HG03342 (cell line): ENCODE data around the gene ZIC5.

ENCODE experiments used
- ATAC-seq: cut with Tn5 transposase; IDR thresholded peaks from one replicate; pipeline ENCODE4 v1.9.1; 2021; ENCODE audit warnings: mild to moderate bottlenecking, moderate library complexity; ENCODE audit not compliant: unreplicated experiment

ZIC5 gene

GRCh38 chr13:99976575-99976974, 5.0 kb upstream of the ZIC5 start:
- no peak for ATAC-seq

- no peak for ATAC-seq
Observed at GRCh38 chr13:99975626-99976025, 4.1 kb upstream of the ZIC5 start.

- no peak for ATAC-seq
Observed at GRCh38 chr13:99974939-99975561, 3.5 kb upstream of the ZIC5 start.

GRCh38 chr13:99974296-99974938, 2.9 kb upstream of the ZIC5 start:
- ATAC-seq, result no peak

GRCh38 chr13:99973808-99974185, 2.2 kb upstream of the ZIC5 start:
- ATAC-seq, result no peak

GRCh38 chr13:99973163-99973807, 1.7 kb upstream of the ZIC5 start:
- ATAC-seq, result no peak

- ATAC-seq, result no peak
Observed at GRCh38 chr13:99972190-99972731, 694 bp upstream of the ZIC5 start.

GRCh38 chr13:99970651-99971575, 654 bp downstream of the ZIC5 start:
- ATAC-seq, result no peak

- ATAC-seq, result no peak
Observed at GRCh38 chr13:99969919-99970650, 1.5 kb downstream of the ZIC5 start.

GRCh38 chr13:99969453-99969918, 2.1 kb downstream of the ZIC5 start:
- no peak for ATAC-seq

GRCh38 chr13:99968521-99969452, 2.8 kb downstream of the ZIC5 start:
- no peak for ATAC-seq

GRCh38 chr13:99967869-99968520, 3.6 kb downstream of the ZIC5 start:
- ATAC-seq, result no peak

- no peak for ATAC-seq
Observed at GRCh38 chr13:99967498-99967868, 4.1 kb downstream of the ZIC5 start.

- ATAC-seq, result no peak
Observed at GRCh38 chr13:99966064-99966805, 5.3 kb downstream of the ZIC5 start.

GRCh38 chr13:99965329-99966000, 6.1 kb downstream of the ZIC5 start:
- no peak for ATAC-seq

GRCh38 chr13:99963816-99964339, 7.7 kb downstream of the ZIC5 start:
- no peak for ATAC-seq

- no peak for ATAC-seq
Observed at GRCh38 chr13:99962242-99962641, 9.3 kb downstream of the ZIC5 start.
